Astrocyte (in vitro differentiated cells and primary cell): ENCODE results near the gene PTH1R. TPM values are rescaled to one million over a fixed set of nuclear protein-coding genes. Genes with fewer than 3 reads are reported as not detected.

Experiments
- DNase-seq: peaks from one replicate; pipeline ENCODE4 v3.0.0-alpha.2; 2010; ENCODE audit warnings: low read depth
- FAIRE-seq: peaks from 2 replicates; lab custom pipeline; 2011; peaks lifted over from hg19 to GRCh38; lab: Jason Lieb, UNC
- H2AFZ ChIP-seq: 2 replicates; pipeline ENCODE4 v1.6.0; 2012; ENCODE audit warnings: low read depth, low read length, inconsistent platforms
- H3K27ac ChIP-seq: 2 replicates; pipeline ENCODE4 v1.5.1; 2011; ENCODE audit warnings: low read depth, low read length, inconsistent platforms
- H3K27me3 ChIP-seq: 2 replicates; pipeline ENCODE4 v1.6.0; 2011; ENCODE audit warnings: low read length, inconsistent platforms; ENCODE audit not compliant: insufficient read depth
- H3K36me3 ChIP-seq: 2 replicates; pipeline ENCODE4 v1.5.1; 2011; ENCODE audit warnings: low read length, inconsistent platforms; ENCODE audit not compliant: insufficient read depth
- H3K4me1 ChIP-seq: 2 replicates; pipeline ENCODE4 v1.5.1; 2011; ENCODE audit warnings: low read length, inconsistent platforms; ENCODE audit not compliant: insufficient read depth
- H3K4me2 ChIP-seq: 2 replicates; pipeline ENCODE4 v1.6.0; 2012; ENCODE audit warnings: low read length, inconsistent platforms
- H3K4me3 ChIP-seq: 2 replicates; pipeline ENCODE4 v1.5.1; 2011; ENCODE audit warnings: low read depth, mild to moderate bottlenecking, low read length, inconsistent platforms; ENCODE audit not compliant: insufficient read depth
- H3K79me2 ChIP-seq: 2 replicates; pipeline ENCODE4 v1.6.0; 2012; ENCODE audit warnings: mild to moderate bottlenecking, low read length, inconsistent platforms; ENCODE audit not compliant: insufficient read depth
- H3K9ac ChIP-seq: 2 replicates; pipeline ENCODE4 v1.6.0; 2012; ENCODE audit warnings: mild to moderate bottlenecking, low read length, inconsistent platforms
- H3K9me3 ChIP-seq: 2 replicates; pipeline ENCODE4 v1.5.1; 2012; ENCODE audit warnings: low read depth, mild to moderate bottlenecking, low read length, inconsistent platforms; ENCODE audit not compliant: insufficient read depth
- H4K20me1 ChIP-seq: 2 replicates; pipeline ENCODE4 v1.6.0; 2012; ENCODE audit warnings: low read length, inconsistent platforms; ENCODE audit not compliant: insufficient read depth
- H3K27ac Mint-ChIP-seq: one replicate; pipeline ENCODE4 v1.8.0; 2021; ENCODE audit warnings: mild to moderate bottlenecking, mixed read lengths; ENCODE audit not compliant: unreplicated experiment
- H3K27me3 Mint-ChIP-seq: one replicate; pipeline ENCODE4 v1.8.0; 2021; ENCODE audit warnings: low read depth, mixed read lengths; ENCODE audit not compliant: unreplicated experiment
- H3K36me3 Mint-ChIP-seq: one replicate; pipeline ENCODE4 v1.8.0; 2021; ENCODE audit warnings: low read depth, mixed read lengths; ENCODE audit not compliant: unreplicated experiment
- H3K4me1 Mint-ChIP-seq: one replicate; pipeline ENCODE4 v1.8.0; 2021; ENCODE audit warnings: low read depth, mixed read lengths; ENCODE audit not compliant: unreplicated experiment
- H3K4me3 Mint-ChIP-seq: one replicate; pipeline ENCODE4 v1.8.0; 2021; ENCODE audit warnings: mild to moderate bottlenecking, moderate library complexity, mixed read lengths; ENCODE audit not compliant: unreplicated experiment
- H3K9me3 Mint-ChIP-seq: one replicate; pipeline ENCODE4 v1.8.0; 2021; ENCODE audit warnings: mild to moderate bottlenecking, mixed read lengths; ENCODE audit not compliant: unreplicated experiment
- EZH2 ChIP-seq: IDR thresholded peaks from 2 replicates; pipeline ENCODE4 v1.6.1; 2012; ENCODE audit warnings: mild to moderate bottlenecking, low read length, inconsistent platforms; ENCODE audit not compliant: insufficient read depth
- total RNA-seq: library from RNA; stranded (reverse); gene quantifications from 2 replicates; pipeline ENCODE4 v1.2.1, GENCODE V29; 2021
- TF ChIP-seq, protein P1 (sequence below): IDR thresholded peaks from 2 replicates; pipeline ENCODE4 v1.5.1; 2011; ENCODE audit warnings: low read depth, mild to moderate bottlenecking, inconsistent platforms, low read length, moderate library complexity; ENCODE audit not compliant: insufficient read depth

Gene PTH1R
- total RNA-seq, 1 donor from 2014 or later, result 5.2 TPM

GRCh38 chr3:46861605-46862368, 15.7 kb upstream of the PTH1R start:
- no peak overlapping the region for H3K9ac ChIP-seq
- Mint-ChIP-seq H3K4me3 (no peak overlapping the region), H3K9me3 (no peaks in the 10 kb centered on the region), H3K4me1 (no peaks in the 10 kb centered on the region), H3K36me3 (peaks cover 2% of the 10 kb centered on the region), H3K27ac (no peak overlapping the region), H3K27me3 (peaks cover 45% of the 10 kb centered on the region)
- DNase-seq (no peak), FAIRE-seq (no peak)
- no peaks in the 10 kb centered on the region for H3K4me1 ChIP-seq
- H3K4me2 ChIP-seq, result no peak overlapping the region
- H4K20me1 ChIP-seq, result no peaks in the 10 kb centered on the region
- no peak overlapping the region for H3K27ac ChIP-seq
- H3K79me2 ChIP-seq, result no peaks in the 10 kb centered on the region
- H2AFZ ChIP-seq, result no peak overlapping the region
- TF ChIP-seq EZH2, result no peak
- TF ChIP-seq, protein P1, sequence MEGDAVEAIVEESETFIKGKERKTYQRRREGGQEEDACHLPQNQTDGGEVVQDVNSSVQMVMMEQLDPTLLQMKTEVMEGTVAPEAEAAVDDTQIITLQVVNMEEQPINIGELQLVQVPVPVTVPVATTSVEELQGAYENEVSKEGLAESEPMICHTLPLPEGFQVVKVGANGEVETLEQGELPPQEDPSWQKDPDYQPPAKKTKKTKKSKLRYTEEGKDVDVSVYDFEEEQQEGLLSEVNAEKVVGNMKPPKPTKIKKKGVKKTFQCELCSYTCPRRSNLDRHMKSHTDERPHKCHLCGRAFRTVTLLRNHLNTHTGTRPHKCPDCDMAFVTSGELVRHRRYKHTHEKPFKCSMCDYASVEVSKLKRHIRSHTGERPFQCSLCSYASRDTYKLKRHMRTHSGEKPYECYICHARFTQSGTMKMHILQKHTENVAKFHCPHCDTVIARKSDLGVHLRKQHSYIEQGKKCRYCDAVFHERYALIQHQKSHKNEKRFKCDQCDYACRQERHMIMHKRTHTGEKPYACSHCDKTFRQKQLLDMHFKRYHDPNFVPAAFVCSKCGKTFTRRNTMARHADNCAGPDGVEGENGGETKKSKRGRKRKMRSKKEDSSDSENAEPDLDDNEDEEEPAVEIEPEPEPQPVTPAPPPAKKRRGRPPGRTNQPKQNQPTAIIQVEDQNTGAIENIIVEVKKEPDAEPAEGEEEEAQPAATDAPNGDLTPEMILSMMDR, result no peak
- no peaks in the 10 kb centered on the region for H3K9me3 ChIP-seq
- peaks cover 5% of the 10 kb centered on the region for H3K27me3 ChIP-seq
- H3K4me3 ChIP-seq, result no peak overlapping the region
- no peaks in the 10 kb centered on the region for H3K36me3 ChIP-seq

- no peaks in the 10 kb centered on the region for H3K4me1 ChIP-seq
- Mint-ChIP-seq H3K4me3 (no peak overlapping the region), H3K27ac (no peak overlapping the region), H3K4me1 (no peaks in the 10 kb centered on the region), H3K9me3 (no peaks in the 10 kb centered on the region), H3K27me3 (peaks cover 43% of the 10 kb centered on the region), H3K36me3 (peaks cover 2% of the 10 kb centered on the region)
- H3K4me2 ChIP-seq, result no peak overlapping the region
- DNase-seq, result no peak
- peaks cover 2% of the 10 kb centered on the region for H3K27me3 ChIP-seq
- H3K36me3 ChIP-seq, result no peaks in the 10 kb centered on the region
- no peak overlapping the region for H3K4me3 ChIP-seq
- no peaks in the 10 kb centered on the region for H3K9me3 ChIP-seq
- H3K9ac ChIP-seq, result no peak overlapping the region
- no peaks in the 10 kb centered on the region for H3K79me2 ChIP-seq
- FAIRE-seq, result no peak
- no peak overlapping the region for H3K27ac ChIP-seq
- H2AFZ ChIP-seq, result no peak overlapping the region
- no peak for TF ChIP-seq EZH2
- TF ChIP-seq, protein P1, result no peak
- H4K20me1 ChIP-seq, result no peaks in the 10 kb centered on the region
Observed at GRCh38 chr3:46862369-46863025, 15.0 kb upstream of the PTH1R start.
